Heart left ventricle (tissue), 13 donors: ENCODE measurements around the gene VWA2.

Experiments used
- POLR2A ChIP-seq, 2 donors: fragments of 450-650 bp; IDR thresholded peaks; one replicate each; pipeline ENCODE4 v1.6.1; 2017; ENCODE audit warnings: antibody characterized with exemption in 2 of 2, mild to moderate bottlenecking in 2 of 2, moderate library complexity in 2 of 2
- TF ChIP-seq, protein P1 (sequence below), 12 donors: fragments of 200-600 bp; sonication (generic) in 4 of 12; IDR thresholded peaks; one replicate each; pipeline versions ENCODE4 v1.5.0 to v1.8.0; 2018 to 2022; ENCODE audit warnings: antibody characterized with exemption in 12 of 12, mild to moderate bottlenecking in 5 of 12
- donor health status: ischemic (EF 13 %, LVEDD 7.1; RV severe dilation, severe dysfunction).
- donor health status: DM: no; HTN: yes; CAD: no.
- donor health status: DM: no; HTN: no; CAD: no.
- donor health status: ischemic (EF 25% LVEDD 6.9; RV normal size, moderate dysfunction).
- donor health status: ischemic (EF 25% LVEDD 5.7; RV mildly dilated, moderate dysfunction).
- donor health status: ischemic (EF 35%, LVEDD 5.7; RV mildly dilated, moderate dysfunction).
- donor health status: nonischemic (EF 11% LVEDD 7.7; RV severe dilation, severe dysfunction).
- donor health status: DM: yes; HTN: yes; CAD: no.
- donor health status: PGD.
- donor health status: ischemic (EF 29% LVEDD 5.4; RV normal size, mild dysfunction).
- donor health status: nonischemic (EF 23%, LVEDD 6.1; RV moderate dilation, normal function).

DNA sequence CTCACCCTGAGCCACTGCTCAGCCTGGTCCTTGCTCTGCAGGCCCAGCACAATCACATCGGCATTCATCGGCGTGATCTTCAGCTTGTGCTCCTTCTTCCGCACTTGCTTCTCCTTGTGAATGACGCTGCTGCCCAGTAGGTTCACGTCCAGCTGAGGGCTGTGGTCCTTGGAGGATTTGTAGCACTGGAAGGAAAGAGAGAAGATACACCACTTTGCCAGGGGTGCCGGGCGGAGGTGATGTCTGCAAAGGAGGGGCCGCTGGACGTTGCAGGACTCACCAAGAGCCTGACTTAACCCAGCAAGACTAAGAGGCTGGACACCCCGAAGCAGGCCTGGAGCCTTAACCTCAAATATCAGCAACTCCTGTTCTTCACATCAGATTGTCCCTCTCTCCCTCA, 74.8 kb downstream of the VWA2 start:
- TF ChIP-seq POLR2A (IDR thresholded peaks at IDR 0.05): no peak
- TF ChIP-seq, protein P1, sequence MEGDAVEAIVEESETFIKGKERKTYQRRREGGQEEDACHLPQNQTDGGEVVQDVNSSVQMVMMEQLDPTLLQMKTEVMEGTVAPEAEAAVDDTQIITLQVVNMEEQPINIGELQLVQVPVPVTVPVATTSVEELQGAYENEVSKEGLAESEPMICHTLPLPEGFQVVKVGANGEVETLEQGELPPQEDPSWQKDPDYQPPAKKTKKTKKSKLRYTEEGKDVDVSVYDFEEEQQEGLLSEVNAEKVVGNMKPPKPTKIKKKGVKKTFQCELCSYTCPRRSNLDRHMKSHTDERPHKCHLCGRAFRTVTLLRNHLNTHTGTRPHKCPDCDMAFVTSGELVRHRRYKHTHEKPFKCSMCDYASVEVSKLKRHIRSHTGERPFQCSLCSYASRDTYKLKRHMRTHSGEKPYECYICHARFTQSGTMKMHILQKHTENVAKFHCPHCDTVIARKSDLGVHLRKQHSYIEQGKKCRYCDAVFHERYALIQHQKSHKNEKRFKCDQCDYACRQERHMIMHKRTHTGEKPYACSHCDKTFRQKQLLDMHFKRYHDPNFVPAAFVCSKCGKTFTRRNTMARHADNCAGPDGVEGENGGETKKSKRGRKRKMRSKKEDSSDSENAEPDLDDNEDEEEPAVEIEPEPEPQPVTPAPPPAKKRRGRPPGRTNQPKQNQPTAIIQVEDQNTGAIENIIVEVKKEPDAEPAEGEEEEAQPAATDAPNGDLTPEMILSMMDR (IDR thresholded peaks at IDR 0.05): no peak
